Fibroblast of lung (primary cell): Measurements from ENCODE around the gene ARHGAP44. TPM values are rescaled to one million over a fixed set of nuclear protein-coding genes. Genes with fewer than 3 reads are reported as not detected.

ENCODE experiments used
- DNase-seq, 2 donors: peaks; one replicate each; pipeline versions ENCODE4 v3.0.0 to v3.0.0-alpha.2; 2010; ENCODE audit warnings: low read depth in 2 of 2
- H2AFZ ChIP-seq: 2 replicates; pipeline ENCODE4 v1.5.1; 2012; ENCODE audit warnings: low read length, control low read depth, inconsistent platforms
- H3K27ac ChIP-seq: 2 replicates; pipeline ENCODE4 v1.5.1; 2011; ENCODE audit warnings: low read length, control low read depth; ENCODE audit not compliant: insufficient read depth
- H3K27me3 ChIP-seq: 2 replicates; pipeline ENCODE4 v1.5.1; 2011; ENCODE audit warnings: mild to moderate bottlenecking, low read length; ENCODE audit not compliant: control insufficient read depth, insufficient read depth
- H3K36me3 ChIP-seq: 2 replicates; pipeline ENCODE4 v1.5.1; 2011; ENCODE audit warnings: low read length; ENCODE audit not compliant: control insufficient read depth, insufficient read depth
- H3K4me1 ChIP-seq: 2 replicates; pipeline ENCODE4 v1.5.1; 2011; ENCODE audit warnings: low read length; ENCODE audit not compliant: control insufficient read depth, insufficient read depth; ENCODE audit errors: extremely low read depth
- H3K4me2 ChIP-seq: 2 replicates; pipeline ENCODE4 v1.5.1; 2011; ENCODE audit warnings: low read length, control low read depth; ENCODE audit not compliant: insufficient read depth; ENCODE audit errors: extremely low read depth
- H3K4me3 ChIP-seq, 4 experiments: fragments of 200-600 bp in 1 of 4; sonication (generic) in 1 of 4; replicated peaks in 1 of 4; 2 replicates each; pipeline ENCODE4 v1.5.1; 2011 to 2016; ENCODE audit warnings: low read length in 4 of 4, low read depth in 3 of 4, mild to moderate bottlenecking in 3 of 4, control low read depth in 2 of 4, inconsistent platforms in 1 of 4, mixed read lengths in 1 of 4; ENCODE audit not compliant: insufficient read depth in 1 of 4; ENCODE audit errors: control extremely low read depth in 1 of 4
- H3K79me2 ChIP-seq: 2 replicates; pipeline ENCODE4 v1.5.1; 2012; ENCODE audit warnings: mild to moderate bottlenecking, low read length, inconsistent platforms; ENCODE audit not compliant: control insufficient read depth, insufficient read depth
- H3K9ac ChIP-seq: 2 replicates; pipeline ENCODE4 v1.5.1; 2011; ENCODE audit warnings: mild to moderate bottlenecking, low read length, control low read depth; ENCODE audit not compliant: insufficient read depth
- H3K9me3 ChIP-seq: 2 replicates; pipeline ENCODE4 v1.5.1; 2012; ENCODE audit warnings: low read depth, low read length; ENCODE audit not compliant: control insufficient read depth, insufficient read depth
- H4K20me1 ChIP-seq: 2 replicates; pipeline ENCODE4 v1.5.1; 2011; ENCODE audit warnings: low read length; ENCODE audit not compliant: control insufficient read depth, insufficient read depth; ENCODE audit errors: extremely low read depth
- CTCF ChIP-seq, 2 donors: IDR thresholded peaks in 1 of 2; conservative IDR thresholded peaks in 1 of 2; 1 replicate in 1 of 2; 2 replicates in 1 of 2; pipeline ENCODE4 v1.5.1; 2011 to 2012; ENCODE audit warnings: low read length in 2 of 2, control low read depth in 1 of 2, inconsistent platforms in 1 of 2, low read depth in 1 of 2, mild to moderate bottlenecking in 1 of 2
- EZH2 ChIP-seq: IDR thresholded peaks from 2 replicates; pipeline ENCODE4 v1.5.1; 2012; ENCODE audit warnings: low read length, control low read depth, mild to moderate bottlenecking; ENCODE audit errors: missing control alignments
- polyA plus RNA-seq, 2 donors: library from polyadenylated mRNA; depleted of rRNA in 1 of 2; stranded (reverse) in 1 of 2; unstranded in 1 of 2; fragments of >200 nt; gene quantifications; 2 replicates each; pipeline ENCODE4 v1.2.1, GENCODE V29; 2011 to 2012; ENCODE audit warnings: missing spikeins in 1 of 2
- total RNA-seq: library from RNA; depleted of rRNA; stranded (reverse); fragments of >200 nt; gene quantifications from 2 replicates; pipeline ENCODE4 v1.2.1, GENCODE V29; 2014

Gene ARHGAP44
- total and polyA plus RNA-seq, 2 donors (not counting 1 experiment from before 2014, with no cell fraction given), result 0.48 to 1.7 TPM

DNA sequence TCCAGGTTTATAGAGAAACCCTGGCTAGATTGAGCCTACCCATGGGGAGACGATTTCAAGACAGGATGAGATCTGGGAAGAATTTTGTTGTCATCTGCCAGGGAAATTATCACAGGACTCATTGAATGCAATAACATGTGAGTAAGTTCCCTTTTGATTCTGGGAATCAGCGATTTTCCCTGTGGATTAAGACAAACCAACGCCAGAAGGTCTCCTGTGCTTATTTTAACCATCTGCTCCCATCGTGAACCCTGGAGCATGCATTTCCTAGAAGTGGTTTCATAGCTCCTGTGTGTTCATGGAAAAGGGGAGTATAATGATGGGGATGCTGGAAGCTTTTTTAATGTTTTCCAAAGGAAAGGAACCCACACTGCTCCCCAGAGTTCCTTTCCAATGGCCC, 21.0 kb upstream of the ARHGAP44 start:
- no peak for DNase-seq
- TF ChIP-seq EZH2 (no peak), CTCF (conservative IDR thresholded peaks at IDR 0.05 in 1 of 2, IDR thresholded peaks at IDR 0.05 in 1 of 2; ENCODE audit: low read depth in 1 of 2, low read length in 2 of 2) (no peak)
- Histone ChIP-seq H3K4me3 (no peak overlapping the region), H4K20me1 (no peaks in the 10 kb centered on the region), H3K4me2 (no peak overlapping the region), H3K79me2 (no peaks in the 10 kb centered on the region), H3K36me3 (no peaks in the 10 kb centered on the region), H2AFZ (no peak overlapping the region), H3K4me1 (no peaks in the 10 kb centered on the region), H3K9ac (no peak overlapping the region), H3K9me3 (no peaks in the 10 kb centered on the region), H3K27ac (no peak overlapping the region), H3K27me3 (no peaks in the 10 kb centered on the region)

DNA sequence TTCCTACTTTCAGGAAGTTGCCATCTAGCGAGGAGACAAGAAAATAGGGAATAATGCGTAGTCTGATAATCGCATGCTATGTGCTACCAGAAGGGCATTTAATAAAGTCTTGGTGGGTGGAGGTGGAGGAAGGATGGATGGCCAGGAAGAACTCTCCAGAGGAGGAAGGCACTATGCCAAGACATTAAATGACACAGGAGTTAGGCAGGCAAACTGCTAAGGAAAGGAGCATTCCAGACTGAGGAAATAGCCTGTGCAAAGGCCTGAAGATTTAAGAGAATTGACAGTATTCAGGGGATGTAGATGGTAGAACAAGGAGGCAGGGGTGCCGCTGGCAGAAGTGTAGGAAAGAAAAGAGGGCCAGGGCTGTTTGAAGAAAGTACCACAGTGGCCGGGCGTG, 19.3 kb upstream of the ARHGAP44 start:
- Histone ChIP-seq H3K27me3 (no peaks in the 10 kb centered on the region), H2AFZ (no peak overlapping the region), H3K9me3 (no peaks in the 10 kb centered on the region), H4K20me1 (no peaks in the 10 kb centered on the region), H3K36me3 (no peaks in the 10 kb centered on the region), H3K4me2 (no peak overlapping the region), H3K4me1 (no peaks in the 10 kb centered on the region), H3K27ac (no peak overlapping the region), H3K4me3 (no peak overlapping the region), H3K9ac (no peak overlapping the region), H3K79me2 (no peaks in the 10 kb centered on the region)
- peak in 1 of 2 donors; percentile 17 for DNase-seq
- TF ChIP-seq CTCF (conservative IDR thresholded peaks at IDR 0.05 in 1 of 2, IDR thresholded peaks at IDR 0.05 in 1 of 2; ENCODE audit: low read depth in 1 of 2, low read length in 2 of 2) (no peak), EZH2 (no peak)

GRCh38 chr17:12773153-12773552, 16.1 kb upstream of the ARHGAP44 start:
- TF ChIP-seq CTCF (conservative IDR thresholded peaks at IDR 0.05 in 1 of 2, IDR thresholded peaks at IDR 0.05 in 1 of 2; ENCODE audit: low read depth in 1 of 2, low read length in 2 of 2) (no peak), EZH2 (no peak)
- no peak overlapping the region for H3K27ac ChIP-seq
- no peak overlapping the region for H3K4me2 ChIP-seq
- no peaks in the 10 kb centered on the region for H3K9me3 ChIP-seq
- no peaks in the 10 kb centered on the region for H3K79me2 ChIP-seq
- no peak overlapping the region for H3K9ac ChIP-seq
- no peak for DNase-seq
- no peaks in the 10 kb centered on the region for H3K4me1 ChIP-seq
- no peak overlapping the region for H3K4me3 ChIP-seq
- no peaks in the 10 kb centered on the region for H3K36me3 ChIP-seq
- H3K27me3 ChIP-seq, result no peaks in the 10 kb centered on the region
- no peaks in the 10 kb centered on the region for H4K20me1 ChIP-seq
- H2AFZ ChIP-seq, result no peak overlapping the region
